HCT116 (cell line): ENCODE results near the gene NR1H3. TPM values are rescaled to one million over a fixed set of nuclear protein-coding genes. Genes with fewer than 3 reads are reported as not detected.

ENCODE experiments used
- ATAC-seq: fragments of 200-7000 bp; cut with Tn5 transposase; 2 replicates; pipeline ENCODE4 v1.9.1; 2020; ENCODE audit warnings: mild to moderate bottlenecking, moderate library complexity
- BruUV-seq: library from RNA; stranded (reverse); fragments of 400-500 nt; replicated peaks from 2 replicates; lab custom pipeline; 2021; lab: Mats Ljungman, UMichigan
- CTCF ChIA-PET: fragments of 300-600 bp; sonication (Branson Sonifier 250); formaldehyde crosslinking; loops from one replicate; lab custom pipeline; 2021; ENCODE audit warnings: antibody characterized with exemption; lab: Charles Lee
- POLR2A ChIA-PET: fragments of 300-600, 350-600 bp; sonication (Branson Sonifier 250); formaldehyde crosslinking; loops from one replicate; lab custom pipeline; 2021; ENCODE audit warnings: antibody characterized with exemption; lab: Charles Lee
- RAD21 ChIA-PET, 2 experiments: fragments of 300-600 bp; sonication (Branson Sonifier 250); formaldehyde crosslinking; loops; one replicate each; lab custom pipeline; 2023; ENCODE audit warnings: low total read pairs in 2 of 2; ENCODE audit not compliant: uncharacterized antibody in 2 of 2, unreplicated experiment in 2 of 2, low non-redundant PET in 1 of 2; lab: Charles Lee
- DNase-seq: peaks from one replicate; pipeline ENCODE4 v3.0.0-alpha.2; 2010; ENCODE audit warnings: low read depth, low spot score
- H2AFZ ChIP-seq: fragments of 200-600 bp; shearing (Covaris generic), sonication (generic); 2 replicates; pipeline ENCODE4 v1.6.1; 2017; ENCODE audit warnings: low read depth, mixed run types, mixed read lengths, antibody characterized with exemption, low read length; ENCODE audit not compliant: poor library complexity, severe bottlenecking
- H3K27ac ChIP-seq: 2 replicates; pipeline ENCODE4 v1.5.1; 2012; ENCODE audit warnings: low read depth, low read length
- H3K27me3 ChIP-seq: fragments of 200-600 bp; sonication (generic); 2 replicates; pipeline ENCODE4 v1.6.1; 2016; ENCODE audit warnings: mixed run types, low read length, mixed read lengths; ENCODE audit not compliant: insufficient read depth
- H3K36me3 ChIP-seq, 2 experiments: fragments of 200-500 bp in 1 of 2; fragments of 200-600 bp in 1 of 2; sonication (Bioruptor generic) in 1 of 2; sonication (generic) in 1 of 2; 2 replicates each; pipeline versions ENCODE4 v1.5.1 to v1.6.1; 2014 to 2016; ENCODE audit warnings: low read length in 2 of 2, inconsistent platforms in 1 of 2, mixed read lengths in 1 of 2, mixed run types in 1 of 2; ENCODE audit not compliant: insufficient read depth in 2 of 2, control insufficient read depth in 1 of 2
- H3K4me1 ChIP-seq, 2 experiments: fragments of 200-600 bp in 1 of 2; sonication (generic) in 1 of 2; 2 replicates each; pipeline versions ENCODE4 v1.5.1 to v1.6.1; 2012 to 2017; ENCODE audit warnings: low read length in 2 of 2, inconsistent platforms in 1 of 2, mild to moderate bottlenecking in 1 of 2, mixed read lengths in 1 of 2, mixed run types in 1 of 2, moderate library complexity in 1 of 2; ENCODE audit not compliant: insufficient read depth in 2 of 2, control insufficient read depth in 1 of 2
- H3K4me2 ChIP-seq: fragments of 200-600 bp; sonication (generic); 2 replicates; pipeline ENCODE4 v1.6.1; 2017; ENCODE audit warnings: mixed run types, low read length, mixed read lengths
- H3K4me3 ChIP-seq, 2 experiments: fragments of 200-600 bp in 1 of 2; sonication (generic) in 1 of 2; replicated peaks in 1 of 2; 2 replicates each; pipeline ENCODE4 v1.5.1; 2011 to 2016; ENCODE audit warnings: low read length in 2 of 2, control low read depth in 1 of 2, low read depth in 1 of 2, mild to moderate bottlenecking in 1 of 2, mixed read lengths in 1 of 2, mixed run types in 1 of 2
- H3K79me2 ChIP-seq: fragments of 200-600 bp; sonication (generic); 2 replicates; pipeline ENCODE4 v1.6.1; 2017; ENCODE audit warnings: mild to moderate bottlenecking, mixed run types, low read length, moderate library complexity, mixed read lengths; ENCODE audit not compliant: insufficient read depth
- H3K9ac ChIP-seq: fragments of 200-600 bp; sonication (generic); 2 replicates; pipeline ENCODE4 v1.6.1; 2016; ENCODE audit warnings: low read length, mixed read lengths
- H3K9me2 ChIP-seq: fragments of 200-600 bp; sonication (generic), shearing (Covaris generic); 2 replicates; pipeline ENCODE4 v1.6.1; 2017; ENCODE audit warnings: mixed run types, mild to moderate bottlenecking, moderate library complexity; ENCODE audit not compliant: insufficient read depth
- H3K9me3 ChIP-seq, 2 experiments: fragments of 200-500 bp in 1 of 2; fragments of 200-600 bp in 1 of 2; sonication (Bioruptor generic) in 1 of 2; sonication (generic) in 1 of 2; 2 replicates each; pipeline ENCODE4 v1.6.1; 2014 to 2017; ENCODE audit warnings: low read length in 2 of 2, mixed read lengths in 2 of 2, inconsistent platforms in 1 of 2, low read depth in 1 of 2, mild to moderate bottlenecking in 1 of 2, mixed run types in 1 of 2, moderate library complexity in 1 of 2; ENCODE audit not compliant: control insufficient read depth in 1 of 2, insufficient read depth in 1 of 2
- H4K20me1 ChIP-seq: fragments of 200-600 bp; sonication (generic), shearing (Covaris generic); 2 replicates; pipeline ENCODE4 v1.6.1; 2017; ENCODE audit warnings: mixed run types, mild to moderate bottlenecking, moderate library complexity; ENCODE audit not compliant: insufficient read depth
- CBX3 ChIP-seq: IDR thresholded peaks from 2 replicates; pipeline ENCODE4 v1.6.1; 2012; ENCODE audit warnings: low read depth
- EGR1 ChIP-seq: IDR thresholded peaks from 2 replicates; pipeline ENCODE4 v1.6.1; 2012; ENCODE audit warnings: low read depth
- EZH2phosphoT487 ChIP-seq: fragments of 200-600 bp; IDR thresholded peaks from 2 replicates; pipeline ENCODE4 v1.6.1; 2018; ENCODE audit warnings: antibody characterized with exemption, borderline replicate concordance
- FOSL1 ChIP-seq: IDR thresholded peaks from 2 replicates; pipeline ENCODE4 v1.6.1; 2012; ENCODE audit warnings: low read depth
- SIN3A ChIP-seq: IDR thresholded peaks from 2 replicates; pipeline ENCODE4 v1.6.1; 2012; ENCODE audit warnings: low read depth
- SRF ChIP-seq: IDR thresholded peaks from 2 replicates; pipeline ENCODE4 v1.6.1; 2012; ENCODE audit warnings: low read depth
- intact Hi-C: fragments of 100-400 bp; cut with micrococcal nuclease; formaldehyde crosslinking; loops from 2 replicates; pipeline ENCODE4 v1.10.0; 2022
- total RNA-seq: library from RNA; stranded (reverse); gene quantifications from one replicate; pipeline ENCODE4 v1.2.1, GENCODE V29; 2021; ENCODE audit not compliant: unreplicated experiment
- TF ChIP-seq, protein P1 (sequence below): IDR thresholded peaks from 2 replicates; pipeline ENCODE4 v1.6.1; 2012; ENCODE audit warnings: low read depth
- TF ChIP-seq, protein P2 (sequence below), 3 experiments: fragments of 200-600 bp in 1 of 3; sonication (generic) in 1 of 3; IDR thresholded peaks in 2 of 3; conservative IDR thresholded peaks in 1 of 3; 2 replicates each; pipeline ENCODE4 v1.5.1; 2012 to 2017; ENCODE audit warnings: low read depth in 2 of 3, low read length in 2 of 3, antibody characterized with exemption in 1 of 3, borderline replicate concordance in 1 of 3, control low read depth in 1 of 3, mild to moderate bottlenecking in 1 of 3, mixed read lengths in 1 of 3, mixed run types in 1 of 3, moderate library complexity in 1 of 3; ENCODE audit not compliant: insufficient read depth in 1 of 3
- TF ChIP-seq, protein P3 (sequence below): IDR thresholded peaks from 2 replicates; pipeline ENCODE4 v1.6.1; 2012

Gene NR1H3
- total RNA-seq, 1 experiment from 2014 or later, result 23.5 TPM

DNA sequence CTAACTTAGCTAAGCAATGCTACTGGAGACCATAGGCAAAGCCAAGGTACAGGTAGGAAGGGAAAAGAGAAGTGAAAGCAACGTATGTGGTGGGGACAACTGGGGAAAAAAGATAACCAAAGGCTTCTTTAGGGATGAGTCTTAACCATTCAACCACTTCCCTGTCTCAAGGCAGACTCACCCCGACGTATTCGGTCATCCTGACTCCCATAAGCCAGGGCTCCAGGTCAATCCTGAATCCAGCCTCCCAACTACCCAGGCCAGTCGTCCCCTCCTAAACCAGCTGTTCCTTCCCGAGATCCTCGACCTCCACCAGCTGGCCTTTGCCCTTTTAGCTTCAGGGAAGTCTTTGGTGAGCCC is 9.5 kb upstream of the NR1H3 start:
- CTCF ChIA-PET, result interaction anchor here (0.8 to 2.2 kb wide), 6 partner anchors 9 to 206 kb away, joined by 3 to 9 read pairs (median 6); partner anchors contain the start of genes DDB2 and NR1H3
- DNase-seq (no peak), ATAC-seq (peak; percentile 54)

GRCh38 chr11:47248664-47249377 is 9.0 kb upstream of the NR1H3 start, which contains the start of gene ACP2:
TSS of gene ACP2 (minus strand) at chr11:47248814. CDS start at chr11:47248789, 25 bp downstream.
- H3K79me2 ChIP-seq, result peaks cover 33% of the 10 kb centered on the region
- POLR2A ChIA-PET, result interaction anchor here (0.8 to 2.2 kb wide), 12 partner anchors 10 to 106 kb away, joined by 3 to 16 read pairs (median 4); partner anchors contain the start of gene DDB2
- H3K27ac ChIP-seq, result peak within 1 kb of the TSS; percentile 73
- H3K36me3 ChIP-seq, result peaks cover 4 to 12% of the 10 kb centered on the region in 2 experiments; a peak in 1 of 4 replicates
- RAD21 ChIA-PET, result interaction anchor here (0.7 to 1.9 kb wide), 3 partner anchors 15 to 206 kb away, joined by 3 to 7 read pairs (median 4); no protein-coding TSS in a partner anchor
- H3K9me3 ChIP-seq, result no peaks in the 10 kb centered on the region
- ATAC-seq (peak; percentile 91), DNase-seq (peak; percentile 79)
- H3K4me2 ChIP-seq, result peak within 1 kb of the TSS; percentile 90
- H3K4me3 ChIP-seq, result peak within 1 kb of the TSS; percentile 71 to 96
- CTCF ChIA-PET, result interaction anchor here (0.6 to 2.2 kb wide), 8 partner anchors 9 to 205 kb away, joined by 3 to 9 read pairs (median 4); partner anchors contain the start of genes DDB2 and NR1H3
- peak within 1 kb of the TSS; percentile 89 for H3K9ac ChIP-seq
- TSS peak; percentile 87 for BruUV-seq
- no peak within 1 kb of the TSS for H2AFZ ChIP-seq
- H3K9me2 ChIP-seq, result no peaks in the 10 kb centered on the region
- H3K4me1 ChIP-seq, result peaks cover 7 to 16% of the 10 kb centered on the region in 2 experiments; a peak in 2 of 4 replicates
- no peaks in the 10 kb centered on the region for H4K20me1 ChIP-seq
- H3K27me3 ChIP-seq, result no peaks in the 10 kb centered on the region
- intact Hi-C loops, result loop anchor here (2.0 kb wide), 1 partner anchor 72 kb away; the partner anchor contains the start of gene ARFGAP2
- TF ChIP-seq CBX3 (peak; percentile 88), SIN3A (peak; percentile 93), FOSL1 (no peak), EZH2phosphoT487 (no peak), SRF (peak; percentile 46; the same call in 1 of the 2 replicates), EGR1 (peak; percentile 74)
- TF ChIP-seq, protein P1, sequence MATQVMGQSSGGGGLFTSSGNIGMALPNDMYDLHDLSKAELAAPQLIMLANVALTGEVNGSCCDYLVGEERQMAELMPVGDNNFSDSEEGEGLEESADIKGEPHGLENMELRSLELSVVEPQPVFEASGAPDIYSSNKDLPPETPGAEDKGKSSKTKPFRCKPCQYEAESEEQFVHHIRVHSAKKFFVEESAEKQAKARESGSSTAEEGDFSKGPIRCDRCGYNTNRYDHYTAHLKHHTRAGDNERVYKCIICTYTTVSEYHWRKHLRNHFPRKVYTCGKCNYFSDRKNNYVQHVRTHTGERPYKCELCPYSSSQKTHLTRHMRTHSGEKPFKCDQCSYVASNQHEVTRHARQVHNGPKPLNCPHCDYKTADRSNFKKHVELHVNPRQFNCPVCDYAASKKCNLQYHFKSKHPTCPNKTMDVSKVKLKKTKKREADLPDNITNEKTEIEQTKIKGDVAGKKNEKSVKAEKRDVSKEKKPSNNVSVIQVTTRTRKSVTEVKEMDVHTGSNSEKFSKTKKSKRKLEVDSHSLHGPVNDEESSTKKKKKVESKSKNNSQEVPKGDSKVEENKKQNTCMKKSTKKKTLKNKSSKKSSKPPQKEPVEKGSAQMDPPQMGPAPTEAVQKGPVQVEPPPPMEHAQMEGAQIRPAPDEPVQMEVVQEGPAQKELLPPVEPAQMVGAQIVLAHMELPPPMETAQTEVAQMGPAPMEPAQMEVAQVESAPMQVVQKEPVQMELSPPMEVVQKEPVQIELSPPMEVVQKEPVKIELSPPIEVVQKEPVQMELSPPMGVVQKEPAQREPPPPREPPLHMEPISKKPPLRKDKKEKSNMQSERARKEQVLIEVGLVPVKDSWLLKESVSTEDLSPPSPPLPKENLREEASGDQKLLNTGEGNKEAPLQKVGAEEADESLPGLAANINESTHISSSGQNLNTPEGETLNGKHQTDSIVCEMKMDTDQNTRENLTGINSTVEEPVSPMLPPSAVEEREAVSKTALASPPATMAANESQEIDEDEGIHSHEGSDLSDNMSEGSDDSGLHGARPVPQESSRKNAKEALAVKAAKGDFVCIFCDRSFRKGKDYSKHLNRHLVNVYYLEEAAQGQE, result no peak
- TF ChIP-seq, protein P2, sequence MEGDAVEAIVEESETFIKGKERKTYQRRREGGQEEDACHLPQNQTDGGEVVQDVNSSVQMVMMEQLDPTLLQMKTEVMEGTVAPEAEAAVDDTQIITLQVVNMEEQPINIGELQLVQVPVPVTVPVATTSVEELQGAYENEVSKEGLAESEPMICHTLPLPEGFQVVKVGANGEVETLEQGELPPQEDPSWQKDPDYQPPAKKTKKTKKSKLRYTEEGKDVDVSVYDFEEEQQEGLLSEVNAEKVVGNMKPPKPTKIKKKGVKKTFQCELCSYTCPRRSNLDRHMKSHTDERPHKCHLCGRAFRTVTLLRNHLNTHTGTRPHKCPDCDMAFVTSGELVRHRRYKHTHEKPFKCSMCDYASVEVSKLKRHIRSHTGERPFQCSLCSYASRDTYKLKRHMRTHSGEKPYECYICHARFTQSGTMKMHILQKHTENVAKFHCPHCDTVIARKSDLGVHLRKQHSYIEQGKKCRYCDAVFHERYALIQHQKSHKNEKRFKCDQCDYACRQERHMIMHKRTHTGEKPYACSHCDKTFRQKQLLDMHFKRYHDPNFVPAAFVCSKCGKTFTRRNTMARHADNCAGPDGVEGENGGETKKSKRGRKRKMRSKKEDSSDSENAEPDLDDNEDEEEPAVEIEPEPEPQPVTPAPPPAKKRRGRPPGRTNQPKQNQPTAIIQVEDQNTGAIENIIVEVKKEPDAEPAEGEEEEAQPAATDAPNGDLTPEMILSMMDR (IDR thresholded peaks at IDR 0.05 in 2 of 3, conservative IDR thresholded peaks at IDR 0.05 in 1 of 3; ENCODE audit: borderline replicate concordance in 1 of 3, insufficient read depth in 1 of 3, low read depth in 2 of 3, low read length in 2 of 3), result 0 out of 6 replicates have a peak, but pooled peaks of 2 of the 3 experiments have one; percentile 16 to 28

More for the DNA sequence above, 9.5 kb upstream of the NR1H3 start:
- ChIA-PET RAD21 (interaction anchor here (1.2 to 1.9 kb wide), 2 partner anchors 14 to 63 kb away, joined by 4 to 7 read pairs; no protein-coding TSS in a partner anchor), POLR2A (interaction anchor here (0.8 to 2.2 kb wide), 12 partner anchors 9 to 107 kb away, joined by 3 to 16 read pairs (median 4); partner anchors contain the start of gene DDB2)
- Histone ChIP-seq H3K9me2 (no peaks in the 10 kb centered on the region), H2AFZ (no peak overlapping the region), H4K20me1 (no peaks in the 10 kb centered on the region), H3K79me2 (peaks cover 33% of the 10 kb centered on the region), H3K27me3 (no peaks in the 10 kb centered on the region), H3K4me3 (peak overlapping the region; percentile 71 to 96), H3K9me3 (no peaks in the 10 kb centered on the region), H3K4me1 (peaks cover 7 to 16% of the 10 kb centered on the region in 2 experiments; a peak in 2 of 4 replicates), H3K4me2 (peak overlapping the region; percentile 90), H3K36me3 (peaks cover 4 to 12% of the 10 kb centered on the region in 2 experiments; a peak in 2 of 4 replicates), H3K9ac (peak overlapping the region; percentile 89), H3K27ac (peak overlapping the region; percentile 73)
- TSS peak; percentile 79 for BruUV-seq
- no peak for TF ChIP-seq CBX3
- no peak for TF ChIP-seq EZH2phosphoT487
- TF ChIP-seq, protein P3, sequence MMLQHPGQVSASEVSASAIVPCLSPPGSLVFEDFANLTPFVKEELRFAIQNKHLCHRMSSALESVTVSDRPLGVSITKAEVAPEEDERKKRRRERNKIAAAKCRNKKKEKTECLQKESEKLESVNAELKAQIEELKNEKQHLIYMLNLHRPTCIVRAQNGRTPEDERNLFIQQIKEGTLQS, result no peak
- intact Hi-C loops, result loop anchor here (2.0 kb wide), 1 partner anchor 71 kb away; the partner anchor contains the start of gene ARFGAP2
